DMS153 treated with DMSO at 0.1 percent for 48 hours (cell line): ENCODE measurements around the gene PPP1R16B.

Experiments
- DNase-seq: peaks from one replicate; lab custom pipeline; 2025; ENCODE audit not compliant: unreplicated experiment; lab: John Stamatoyannopoulos, UW

Gene PPP1R16B

GRCh38 chr20:38825901-38826625, 20.6 kb downstream of the PPP1R16B start:
- peak; percentile 70 for DNase-seq

- no peak for DNase-seq
These were observed 22.3 kb downstream of the PPP1R16B start for GRCh38 chr20:38827770-38828281.

GRCh38 chr20:38828514-38829295, 23.2 kb downstream of the PPP1R16B start:
- DNase-seq: no peak

GRCh38 chr20:38829296-38829875, 23.9 kb downstream of the PPP1R16B start:
- no peak for DNase-seq

- DNase-seq: no peak
These were observed 24.9 kb downstream of the PPP1R16B start for GRCh38 chr20:38830356-38830755.

- DNase-seq: no peak
These were observed 25.7 kb downstream of the PPP1R16B start for GRCh38 chr20:38831049-38831691.

- no peak for DNase-seq
These were observed 26.6 kb downstream of the PPP1R16B start for GRCh38 chr20:38831995-38832620.

GRCh38 chr20:38833154-38833856, 27.8 kb downstream of the PPP1R16B start:
- no peak for DNase-seq

- DNase-seq: no peak
These were observed 28.3 kb downstream of the PPP1R16B start for GRCh38 chr20:38833857-38834164.

GRCh38 chr20:38834868-38835267, 29.4 kb downstream of the PPP1R16B start:
- no peak for DNase-seq

GRCh38 chr20:38835792-38836191, 30.3 kb downstream of the PPP1R16B start:
- DNase-seq: no peak

GRCh38 chr20:38836991-38837390, 31.5 kb downstream of the PPP1R16B start:
- DNase-seq: no peak

GRCh38 chr20:38838326-38838725, 32.8 kb downstream of the PPP1R16B start:
- DNase-seq: no peak

GRCh38 chr20:38839563-38839962, 34.1 kb downstream of the PPP1R16B start:
- no peak for DNase-seq

- no peak for DNase-seq
These were observed 34.8 kb downstream of the PPP1R16B start for GRCh38 chr20:38840053-38840893.

GRCh38 chr20:38840894-38841470, 35.5 kb downstream of the PPP1R16B start:
- no peak for DNase-seq

GRCh38 chr20:38841570-38841969, 36.1 kb downstream of the PPP1R16B start:
- DNase-seq: no peak

GRCh38 chr20:38842026-38842425, 36.5 kb downstream of the PPP1R16B start:
- DNase-seq: no peak

- no peak for DNase-seq
These were observed 37.1 kb downstream of the PPP1R16B start for GRCh38 chr20:38842558-38842981.
